Measurements from ENCODE around the gene RAI1.
A peak's percentile ranks its signal among the peaks of the same experiment; 100 is the strongest.
"Not testable (repeated sequence)": the region's sequence is repeated elsewhere in the genome, so short reads cannot be mapped to it uniquely, and the experiment has no call there.

The RAI1 gene

DNA sequence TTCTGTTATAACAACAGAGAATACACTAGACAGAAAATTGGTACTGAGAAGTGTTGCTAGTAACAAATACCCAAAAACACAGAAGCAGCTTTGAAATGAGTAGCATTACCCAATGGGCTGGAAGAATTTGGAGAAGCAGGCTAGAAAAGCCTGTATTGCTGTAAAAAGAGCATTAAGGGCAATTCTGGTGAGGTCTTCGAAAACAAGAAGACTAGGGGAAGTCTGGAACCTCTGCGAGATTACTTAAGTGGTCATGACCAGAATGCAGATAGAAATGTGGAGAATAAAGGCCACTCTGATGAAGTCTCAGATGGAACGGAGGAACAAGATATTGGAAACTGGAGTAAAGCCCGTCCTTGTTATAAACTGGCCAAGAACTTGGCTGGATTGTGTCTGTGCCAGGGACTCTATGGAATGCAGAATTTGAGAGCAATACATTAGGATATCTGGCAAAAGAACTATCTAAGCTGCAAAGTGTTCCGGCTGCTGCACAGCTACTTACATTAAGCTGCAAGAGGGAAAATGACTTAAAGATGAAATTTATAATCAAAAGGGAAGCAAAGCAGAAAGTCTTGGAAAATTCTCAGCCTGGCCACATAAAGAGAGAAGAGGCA, 44.9 kb upstream of the RAI1 start:
- no peak for DNase-seq
- H3K27me3 ChIP-seq: peaks cover 0 to 27% of the 10 kb centered on the region in 2 donors
- no peak overlapping the region for H3K4me3 ChIP-seq
- H3K4me1 ChIP-seq: no peaks in the 10 kb centered on the region
- intact Hi-C loops (cut with DNase I; ENCODE audit: low total_unique reads): no loop called here
- no peak overlapping the region for H3K27ac ChIP-seq
- TF ChIP-seq, protein P1, sequence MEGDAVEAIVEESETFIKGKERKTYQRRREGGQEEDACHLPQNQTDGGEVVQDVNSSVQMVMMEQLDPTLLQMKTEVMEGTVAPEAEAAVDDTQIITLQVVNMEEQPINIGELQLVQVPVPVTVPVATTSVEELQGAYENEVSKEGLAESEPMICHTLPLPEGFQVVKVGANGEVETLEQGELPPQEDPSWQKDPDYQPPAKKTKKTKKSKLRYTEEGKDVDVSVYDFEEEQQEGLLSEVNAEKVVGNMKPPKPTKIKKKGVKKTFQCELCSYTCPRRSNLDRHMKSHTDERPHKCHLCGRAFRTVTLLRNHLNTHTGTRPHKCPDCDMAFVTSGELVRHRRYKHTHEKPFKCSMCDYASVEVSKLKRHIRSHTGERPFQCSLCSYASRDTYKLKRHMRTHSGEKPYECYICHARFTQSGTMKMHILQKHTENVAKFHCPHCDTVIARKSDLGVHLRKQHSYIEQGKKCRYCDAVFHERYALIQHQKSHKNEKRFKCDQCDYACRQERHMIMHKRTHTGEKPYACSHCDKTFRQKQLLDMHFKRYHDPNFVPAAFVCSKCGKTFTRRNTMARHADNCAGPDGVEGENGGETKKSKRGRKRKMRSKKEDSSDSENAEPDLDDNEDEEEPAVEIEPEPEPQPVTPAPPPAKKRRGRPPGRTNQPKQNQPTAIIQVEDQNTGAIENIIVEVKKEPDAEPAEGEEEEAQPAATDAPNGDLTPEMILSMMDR (IDR thresholded peaks at IDR 0.05): no peak
- no peaks in the 10 kb centered on the region for H3K36me3 ChIP-seq
- H3K9me3 ChIP-seq: no peaks in the 10 kb centered on the region

DNA sequence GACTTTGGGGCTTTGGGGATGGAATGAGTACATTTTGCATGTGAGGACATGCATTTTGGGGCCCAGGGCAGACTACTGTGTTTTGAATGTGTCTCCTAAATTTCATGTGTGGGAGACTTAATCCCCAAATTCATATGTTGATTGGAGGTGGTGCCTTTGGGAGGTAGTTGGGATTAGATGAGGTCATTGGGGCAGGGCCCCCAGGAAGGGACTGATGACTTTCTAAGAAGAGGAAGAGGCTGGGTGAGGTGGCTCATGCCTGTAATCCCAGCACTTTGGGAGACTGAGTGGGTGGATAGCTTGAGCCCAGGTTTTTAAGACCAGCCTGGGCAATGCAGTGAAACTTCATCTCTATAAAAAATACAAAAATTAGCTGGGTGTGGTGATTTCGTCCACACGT, 42.8 kb upstream of the RAI1 start:
- no peaks in the 10 kb centered on the region for H3K4me1 ChIP-seq
- TF ChIP-seq, protein P1 (IDR thresholded peaks at IDR 0.05): no peak
- H3K36me3 ChIP-seq: no peaks in the 10 kb centered on the region
- no peak for DNase-seq
- H3K9me3 ChIP-seq: no peaks in the 10 kb centered on the region
- no peak overlapping the region for H3K4me3 ChIP-seq
- H3K27me3 ChIP-seq: peaks cover 0 to 22% of the 10 kb centered on the region in 2 donors
- intact Hi-C loops (cut with DNase I; ENCODE audit: low total_unique reads): no loop called here
- H3K27ac ChIP-seq: no peak overlapping the region

DNA sequence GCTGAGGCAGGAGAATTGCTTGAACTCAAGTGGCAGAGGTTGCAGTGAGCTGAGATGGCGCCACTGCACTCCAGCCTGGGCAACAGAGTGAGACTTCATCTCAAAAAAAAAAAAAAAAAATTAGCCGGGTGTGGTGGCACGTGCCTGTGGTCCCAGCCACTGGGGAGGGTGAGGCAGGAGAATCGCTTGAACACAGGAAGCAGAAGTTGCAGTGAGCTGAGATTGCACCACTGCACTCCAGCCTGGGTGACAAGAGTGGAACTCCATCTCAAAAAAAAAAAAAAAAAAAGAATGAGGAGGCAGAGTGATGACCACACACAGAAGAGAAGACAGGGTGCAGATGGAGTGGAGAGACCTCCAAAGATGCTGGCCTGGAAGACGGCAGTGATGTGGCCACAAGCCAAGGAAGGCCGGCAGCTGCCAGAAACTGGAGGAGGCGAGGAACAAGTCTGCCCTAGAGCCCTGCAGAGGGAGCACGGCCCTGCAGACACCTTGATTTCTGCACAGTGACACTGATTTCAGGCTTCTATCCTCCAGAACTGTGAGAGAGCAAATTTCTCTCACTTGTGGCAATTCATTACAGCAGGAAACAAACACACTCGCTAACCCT, 41.5 kb upstream of the RAI1 start:
- intact Hi-C loops (cut with DNase I; ENCODE audit: low total_unique reads): loop anchor here (2.0 kb wide), 1 partner anchor 141 kb away; no protein-coding TSS in a partner anchor
- not testable (repeated sequence) for H3K27ac ChIP-seq, H3K36me3 ChIP-seq, H3K9me3 ChIP-seq, H3K4me1 ChIP-seq, DNase-seq, H3K4me3 ChIP-seq
- H3K27me3 ChIP-seq: peaks cover 0 to 21% of the 10 kb centered on the region in 2 donors

DNA sequence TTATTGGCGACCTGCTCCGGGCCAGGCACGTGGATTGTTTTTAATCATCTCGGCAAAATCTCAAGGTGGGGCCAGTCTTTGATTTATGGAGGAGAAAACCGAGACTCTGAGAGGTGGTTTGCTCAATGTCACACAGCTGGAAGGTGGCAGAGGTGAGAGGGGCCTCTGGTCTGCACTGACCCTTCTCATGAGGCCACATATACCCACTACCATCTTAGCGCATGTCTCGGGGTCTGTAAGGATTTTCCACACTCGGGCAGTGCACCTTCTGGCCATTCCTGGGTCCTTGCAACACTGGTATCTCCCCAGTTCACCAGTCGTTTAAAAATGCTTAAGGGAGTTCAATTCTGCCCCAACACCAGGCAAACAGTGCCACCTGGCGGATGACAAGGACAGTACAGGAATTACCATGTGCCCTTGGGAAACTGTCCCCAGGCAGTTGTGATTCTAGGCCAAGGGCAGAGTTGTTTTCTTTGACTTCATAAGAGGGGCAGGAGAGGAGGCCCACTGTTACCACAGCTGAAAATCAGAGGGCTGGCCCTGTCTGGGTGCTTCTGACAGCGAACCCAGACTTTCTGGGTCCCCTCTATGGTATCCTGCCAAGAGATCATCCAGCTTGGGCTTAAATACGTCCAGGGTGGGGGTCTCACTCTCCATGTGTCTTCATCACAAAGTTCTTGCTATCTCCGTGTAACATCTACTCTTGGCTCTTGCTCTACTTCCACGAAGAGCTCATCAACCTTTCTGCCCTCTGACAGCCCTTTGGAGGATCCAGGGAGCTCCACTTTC, 39.4 kb upstream of the RAI1 start:
- Histone ChIP-seq H3K9me3 (no peaks in the 10 kb centered on the region), H3K4me3 (no peak overlapping the region), H3K4me1 (no peaks in the 10 kb centered on the region), H3K27me3 (peaks cover 0 to 28% of the 10 kb centered on the region in 2 donors), H3K36me3 (no peaks in the 10 kb centered on the region), H3K27ac (no peak overlapping the region)
- DNase-seq: peak; percentile 64 to 84
- intact Hi-C loops (cut with DNase I; ENCODE audit: low total_unique reads): loop anchor here (2.0 kb wide), 1 partner anchor 143 kb away; no protein-coding TSS in a partner anchor
- TF ChIP-seq, protein P1 (IDR thresholded peaks at IDR 0.05): peak; percentile 87 to 88

DNA sequence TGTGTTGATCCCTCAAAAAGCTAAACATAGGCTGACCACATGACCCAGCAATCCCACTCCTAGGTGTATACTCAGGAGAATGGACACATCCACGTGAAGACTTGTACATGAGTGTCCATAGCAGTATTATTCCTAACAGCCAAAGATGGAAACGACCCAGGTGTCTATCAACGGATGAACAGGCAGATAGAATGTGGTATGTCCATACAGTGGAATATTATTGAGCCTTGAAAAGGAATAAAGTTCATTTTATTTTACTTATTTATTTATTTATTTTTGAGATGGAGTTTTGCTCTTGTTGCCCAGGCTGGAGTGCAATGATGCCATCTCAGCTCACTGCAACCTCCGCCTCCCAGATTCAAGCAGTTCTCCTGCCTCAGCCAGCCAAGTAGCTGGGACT, 36.1 kb upstream of the RAI1 start:
- DNase-seq, H3K4me1 ChIP-seq, H3K4me3 ChIP-seq, H3K27ac ChIP-seq, H3K36me3 ChIP-seq, H3K9me3 ChIP-seq: not testable (repeated sequence)
- intact Hi-C loops (cut with DNase I; ENCODE audit: low total_unique reads): loop anchor here (2.0 kb wide), 1 partner anchor 290 kb away; no protein-coding TSS in a partner anchor
- peaks cover 0 to 20% of the 10 kb centered on the region in 2 donors for H3K27me3 ChIP-seq

DNA sequence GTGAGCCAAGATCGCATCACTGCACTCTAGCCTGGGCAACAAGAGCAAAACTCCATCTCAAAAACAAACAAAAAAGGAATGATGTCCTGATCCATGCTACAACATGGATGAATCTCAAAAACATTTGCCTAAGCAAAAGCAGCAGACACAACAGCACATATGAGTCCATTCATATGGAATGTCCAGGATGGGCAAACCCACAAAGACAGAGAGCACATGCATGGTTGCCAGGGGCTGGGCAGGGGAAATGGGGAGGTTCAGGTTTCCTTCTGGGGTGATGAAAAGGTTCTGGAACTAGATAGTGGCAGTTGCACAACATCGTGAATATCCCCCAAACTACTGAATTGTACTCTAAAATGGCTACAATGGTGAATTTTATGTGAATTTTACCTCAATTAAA, 35.3 kb upstream of the RAI1 start:
- intact Hi-C loops (cut with DNase I; ENCODE audit: low total_unique reads): loop anchor here (2.0 kb wide), 1 partner anchor 291 kb away; no protein-coding TSS in a partner anchor
- H3K36me3 ChIP-seq: no peaks in the 10 kb centered on the region

More for the DNA sequence above, 35.3 kb upstream of the RAI1 start:
- peaks cover 0 to 20% of the 10 kb centered on the region in 2 donors for H3K27me3 ChIP-seq
- no peak overlapping the region for H3K27ac ChIP-seq
- no peak overlapping the region for H3K4me3 ChIP-seq
- TF ChIP-seq, protein P1 (IDR thresholded peaks at IDR 0.05): no peak
- no peaks in the 10 kb centered on the region for H3K4me1 ChIP-seq
- DNase-seq: no peak
- H3K9me3 ChIP-seq: peaks cover 0 to 5% (median 0%) of the 10 kb centered on the region in 3 donors

Data from tibial artery (tissue), 4 donors.